Hepatocyte (in vitro differentiated cells): ENCODE measurements around the gene PRKCZ.

Experiments
- CTCF ChIP-seq: fragments of 200-600 bp; sonication (generic); IDR thresholded peaks from 2 replicates; pipeline ENCODE4 v1.5.1; 2016; ENCODE audit warnings: antibody characterized with exemption, mild to moderate bottlenecking; ENCODE audit not compliant: poor library complexity
- EZH2 ChIP-seq: fragments of 200-600 bp; sonication (generic); IDR thresholded peaks from 2 replicates; pipeline ENCODE4 v1.6.1; 2016; ENCODE audit warnings: antibody characterized with exemption, mild to moderate bottlenecking, borderline replicate concordance

GRCh38 chr1:2213576-2214505, 163.6 kb downstream of the PRKCZ start:
- TF ChIP-seq CTCF (no peak), EZH2 (no peak)
